WERI-Rb-1 (cell line): ENCODE measurements around the gene FAM169A.

Source experiments
- DNase-seq: peaks from one replicate; pipeline ENCODE4 v3.0.0-alpha.2; 2020
- H3K27ac ChIP-seq: fragments of 250-450 bp; sonication (Bioruptor Pico); 2 replicates; pipeline ENCODE4 v1.5.1; 2020; ENCODE audit warnings: mild to moderate bottlenecking, moderate library complexity
- H3K27me3 ChIP-seq: fragments of 250-450 bp; sonication (Bioruptor Pico); 2 replicates; pipeline ENCODE4 v1.5.1; 2021; ENCODE audit warnings: mild to moderate bottlenecking, low read depth, moderate library complexity; ENCODE audit not compliant: insufficient read depth, severe bottlenecking
- H3K36me3 ChIP-seq: fragments of 250-450 bp; sonication (Bioruptor Pico); 2 replicates; pipeline ENCODE4 v1.5.1; 2020; ENCODE audit warnings: mild to moderate bottlenecking, moderate library complexity
- H3K4me3 ChIP-seq: 2 replicates; pipeline ENCODE4 v1.5.1; 2011; ENCODE audit warnings: low read depth, mild to moderate bottlenecking, control low read depth, low read length
- H3K9me3 ChIP-seq: fragments of 250-450 bp; sonication (Bioruptor Pico); 2 replicates; pipeline ENCODE4 v1.5.1; 2021; ENCODE audit warnings: mild to moderate bottlenecking, moderate library complexity; ENCODE audit not compliant: severe bottlenecking
- CTCF ChIP-seq: IDR thresholded peaks from 2 replicates; pipeline ENCODE4 v1.5.1; 2011; ENCODE audit warnings: low read depth, mild to moderate bottlenecking, control low read depth, inconsistent platforms, low read length

The FAM169A gene

GRCh38 chr5:74839229-74839628 lies 27.0 kb downstream of the FAM169A start:
- H3K27ac ChIP-seq, result no peak overlapping the region
- peaks cover 3% of the 10 kb centered on the region; the same call in 1 of the 2 replicates for H3K36me3 ChIP-seq
- no peaks in the 10 kb centered on the region for H3K27me3 ChIP-seq
- no peak for TF ChIP-seq CTCF
- H3K9me3 ChIP-seq, result no peaks in the 10 kb centered on the region
- DNase-seq, result no peak
- no peak overlapping the region for H3K4me3 ChIP-seq

GRCh38 chr5:74838262-74838661 lies 27.9 kb downstream of the FAM169A start:
- DNase-seq, result no peak
- Histone ChIP-seq H3K4me3 (no peak overlapping the region), H3K27me3 (no peaks in the 10 kb centered on the region), H3K9me3 (no peaks in the 10 kb centered on the region), H3K27ac (no peak overlapping the region), H3K36me3 (peaks cover 9% of the 10 kb centered on the region)
- TF ChIP-seq CTCF, result no peak

GRCh38 chr5:74837115-74837514 lies 29.1 kb downstream of the FAM169A start:
- Histone ChIP-seq H3K9me3 (no peaks in the 10 kb centered on the region), H3K27ac (no peak overlapping the region), H3K36me3 (peaks cover 9% of the 10 kb centered on the region), H3K27me3 (no peaks in the 10 kb centered on the region), H3K4me3 (no peak overlapping the region)
- no peak for TF ChIP-seq CTCF
- DNase-seq, result no peak

- no peak for DNase-seq
- Histone ChIP-seq H3K27ac (no peak overlapping the region), H3K9me3 (no peaks in the 10 kb centered on the region), H3K36me3 (peaks cover 9% of the 10 kb centered on the region), H3K27me3 (no peaks in the 10 kb centered on the region), H3K4me3 (no peak overlapping the region)
- TF ChIP-seq CTCF, result no peak
Observed at GRCh38 chr5:74833537-74834266, 32.5 kb downstream of the FAM169A start.

GRCh38 chr5:74829413-74829812 lies 36.8 kb downstream of the FAM169A start:
- no peak for TF ChIP-seq CTCF
- Histone ChIP-seq H3K36me3 (peaks cover 6% of the 10 kb centered on the region), H3K4me3 (no peak overlapping the region), H3K27ac (no peak overlapping the region), H3K27me3 (no peaks in the 10 kb centered on the region), H3K9me3 (no peaks in the 10 kb centered on the region)
- no peak for DNase-seq

- Histone ChIP-seq H3K27ac (no peak overlapping the region), H3K9me3 (no peaks in the 10 kb centered on the region), H3K36me3 (no peaks in the 10 kb centered on the region), H3K4me3 (no peak overlapping the region), H3K27me3 (no peaks in the 10 kb centered on the region)
- TF ChIP-seq CTCF, result no peak
- no peak for DNase-seq
Observed at GRCh38 chr5:74822288-74822687, 43.9 kb downstream of the FAM169A start.
